ENCODE results near the gene IL17D.
"Not testable (repeated sequence)": the region's sequence is repeated elsewhere in the genome, so short reads cannot be mapped to it uniquely, and the experiment has no call there.

The IL17D gene

DNA sequence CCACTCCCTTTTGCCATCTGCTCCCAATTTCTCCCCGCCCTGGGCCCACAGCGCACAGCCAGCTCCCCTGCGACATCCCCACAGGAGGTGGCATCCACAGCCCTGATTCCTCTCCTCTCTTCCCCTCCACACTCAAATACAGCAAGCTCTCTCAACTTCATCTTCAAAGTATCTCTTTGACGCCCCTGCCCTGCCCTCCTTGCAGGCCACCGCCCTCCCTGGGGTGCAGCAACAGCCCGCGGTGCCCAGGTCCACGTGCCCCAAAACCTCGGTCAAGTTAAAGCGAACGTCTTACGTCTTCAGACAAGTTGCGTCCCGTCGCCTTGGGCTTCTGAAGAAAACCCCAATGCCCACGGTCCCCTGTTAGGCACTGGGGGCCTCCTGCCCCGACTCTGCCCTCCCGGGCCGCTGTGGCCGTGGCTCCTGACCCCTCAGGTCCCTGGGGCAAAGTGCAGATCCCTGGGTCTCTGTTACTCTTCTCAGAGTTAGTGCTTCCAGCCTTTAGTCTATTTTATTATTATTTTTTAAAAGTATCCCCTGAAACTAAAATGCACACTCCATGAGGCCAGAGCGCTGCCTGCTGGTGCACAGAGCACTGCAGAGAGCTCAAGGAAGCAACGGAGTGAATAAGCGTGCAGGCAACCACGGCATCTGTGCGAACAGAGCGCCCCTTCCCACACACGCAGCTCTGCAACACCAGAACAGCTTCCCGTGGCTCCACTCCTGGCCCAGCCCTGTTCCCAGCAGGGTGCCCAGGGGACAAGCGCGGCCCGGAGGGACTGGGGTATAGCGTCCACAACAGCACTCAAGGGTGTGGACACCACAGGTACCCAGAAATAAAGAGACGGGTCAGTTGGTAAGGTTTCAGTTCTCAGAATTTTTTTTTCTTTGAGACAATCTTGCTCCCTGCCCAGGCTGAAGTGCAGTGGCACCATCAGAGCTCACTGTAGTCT lies 26.4 kb downstream of the IL17D start:
- no peak overlapping the region for H3K4me3 ChIP-seq (ENCODE audit: insufficient read depth, low read depth, low read length)
- H3K27me3 ChIP-seq (ENCODE audit: control insufficient read depth, insufficient read depth, low read length, poor library complexity, severe bottlenecking) = no peaks in the 10 kb centered on the region
- peaks cover 2% of the 10 kb centered on the region for H3K36me3 ChIP-seq (ENCODE audit: control insufficient read depth, insufficient read depth, low read length)
- WGBS, 2 experiments = 92% methylated on average over 33 of the region's 33 CpGs
- H3K27ac ChIP-seq (ENCODE audit: insufficient read depth, low read depth, low read length, poor library complexity, severe bottlenecking) = no peak overlapping the region
- no peaks in the 10 kb centered on the region for H3K4me1 ChIP-seq (ENCODE audit: control insufficient read depth, insufficient read depth, low read length)
- no peaks in the 10 kb centered on the region for H3K9me3 ChIP-seq (ENCODE audit: control insufficient read depth, low read length)

DNA sequence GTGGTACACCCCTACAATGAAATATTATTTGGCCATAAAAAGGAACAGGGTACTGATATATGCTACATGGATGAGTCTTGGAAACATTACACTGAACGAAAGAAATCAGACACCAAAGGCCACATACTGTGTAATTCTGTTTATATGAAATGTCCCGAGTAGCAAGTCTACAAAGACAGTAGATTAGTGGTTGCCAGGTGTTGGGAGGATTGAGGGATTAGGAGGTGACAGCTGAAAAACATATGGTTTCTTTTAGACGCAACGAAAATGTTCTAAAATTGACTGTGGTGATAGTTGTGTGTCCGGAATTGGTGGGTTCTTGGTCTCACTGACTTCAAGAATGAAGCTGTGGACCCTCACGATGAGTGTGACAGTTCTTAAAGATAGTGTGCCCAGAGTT lies 35.1 kb downstream of the IL17D start:
- no peak overlapping the region for H3K27ac ChIP-seq (ENCODE audit: insufficient read depth, low read depth, low read length, poor library complexity, severe bottlenecking)
- H3K4me3 ChIP-seq (ENCODE audit: insufficient read depth, low read depth, low read length) = no peak overlapping the region
- H3K4me1 ChIP-seq (ENCODE audit: control insufficient read depth, insufficient read depth, low read length) = no peaks in the 10 kb centered on the region
- H3K9me3 ChIP-seq (ENCODE audit: control insufficient read depth, low read length) = no peaks in the 10 kb centered on the region
- no peaks in the 10 kb centered on the region for H3K36me3 ChIP-seq (ENCODE audit: control insufficient read depth, insufficient read depth, low read length)
- WGBS, 2 experiments = 95 to 97% methylated on average over 6 of the region's 6 CpGs
- no peaks in the 10 kb centered on the region for H3K27me3 ChIP-seq (ENCODE audit: control insufficient read depth, insufficient read depth, low read length, poor library complexity, severe bottlenecking)

GRCh38 chr13:20740021-20740420 lies 36.5 kb downstream of the IL17D start:
- WGBS, 2 experiments = 96% methylated on average over 22 of the region's 22 CpGs
- Histone ChIP-seq H3K4me3 (ENCODE audit: insufficient read depth, low read depth, low read length) (no peak overlapping the region), H3K9me3 (ENCODE audit: control insufficient read depth, low read length) (no peaks in the 10 kb centered on the region), H3K36me3 (ENCODE audit: control insufficient read depth, insufficient read depth, low read length) (no peaks in the 10 kb centered on the region), H3K27ac (ENCODE audit: insufficient read depth, low read depth, low read length, poor library complexity, severe bottlenecking) (no peak overlapping the region), H3K4me1 (ENCODE audit: control insufficient read depth, insufficient read depth, low read length) (no peaks in the 10 kb centered on the region), H3K27me3 (ENCODE audit: control insufficient read depth, insufficient read depth, low read length, poor library complexity, severe bottlenecking) (no peaks in the 10 kb centered on the region)

DNA sequence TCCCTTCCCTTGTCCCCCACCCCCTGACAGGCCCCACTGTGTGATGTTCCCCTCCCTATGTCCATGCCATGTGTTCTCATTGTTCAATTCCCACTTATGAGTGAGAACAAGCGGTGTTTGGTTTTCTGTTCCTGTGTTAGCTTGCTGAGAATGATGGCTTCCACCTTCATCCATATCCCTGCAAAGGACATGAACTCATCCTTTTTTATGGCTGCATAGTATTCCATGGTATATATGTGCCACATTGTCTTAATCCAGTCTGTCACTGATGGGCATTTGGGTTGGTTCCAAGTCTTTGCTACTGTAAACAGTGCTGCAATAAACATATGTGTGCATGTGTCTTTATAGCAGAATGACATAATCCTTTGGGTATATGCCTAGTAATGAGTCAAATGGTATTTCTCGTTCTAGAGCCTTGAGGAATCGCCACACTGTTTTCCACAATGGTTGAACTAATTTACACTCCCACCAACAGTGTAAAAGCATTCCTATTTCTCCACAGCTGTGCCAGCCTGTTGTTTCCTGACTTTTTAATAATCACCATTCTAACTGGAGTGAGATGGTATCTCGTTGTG lies 40.4 kb downstream of the IL17D start:
- not testable (repeated sequence) for H3K27ac ChIP-seq (ENCODE audit: insufficient read depth, low read depth, low read length, poor library complexity, severe bottlenecking); H3K4me1 ChIP-seq (ENCODE audit: control insufficient read depth, insufficient read depth, low read length); H3K9me3 ChIP-seq (ENCODE audit: control insufficient read depth, low read length); H3K27me3 ChIP-seq (ENCODE audit: control insufficient read depth, insufficient read depth, low read length, poor library complexity, severe bottlenecking); H3K36me3 ChIP-seq (ENCODE audit: control insufficient read depth, insufficient read depth, low read length); H3K4me3 ChIP-seq (ENCODE audit: insufficient read depth, low read depth, low read length)
- 83 to 96% methylated on average over 4 of the region's 4 CpGs for WGBS, 2 experiments

- Histone ChIP-seq H3K27ac (ENCODE audit: insufficient read depth, low read depth, low read length, poor library complexity, severe bottlenecking) (no peak overlapping the region), H3K4me3 (ENCODE audit: insufficient read depth, low read depth, low read length) (no peak overlapping the region), H3K9me3 (ENCODE audit: control insufficient read depth, low read length) (peaks cover 4% of the 10 kb centered on the region), H3K36me3 (ENCODE audit: control insufficient read depth, insufficient read depth, low read length) (peaks cover 4% of the 10 kb centered on the region), H3K4me1 (ENCODE audit: control insufficient read depth, insufficient read depth, low read length) (no peaks in the 10 kb centered on the region), H3K27me3 (ENCODE audit: control insufficient read depth, insufficient read depth, low read length, poor library complexity, severe bottlenecking) (no peaks in the 10 kb centered on the region)
- WGBS, 2 experiments = 89 to 100% methylated on average over 1 of the region's 1 CpG
Measured at GRCh38 chr13:20749377-20749776, 45.9 kb downstream of the IL17D start.

DNA sequence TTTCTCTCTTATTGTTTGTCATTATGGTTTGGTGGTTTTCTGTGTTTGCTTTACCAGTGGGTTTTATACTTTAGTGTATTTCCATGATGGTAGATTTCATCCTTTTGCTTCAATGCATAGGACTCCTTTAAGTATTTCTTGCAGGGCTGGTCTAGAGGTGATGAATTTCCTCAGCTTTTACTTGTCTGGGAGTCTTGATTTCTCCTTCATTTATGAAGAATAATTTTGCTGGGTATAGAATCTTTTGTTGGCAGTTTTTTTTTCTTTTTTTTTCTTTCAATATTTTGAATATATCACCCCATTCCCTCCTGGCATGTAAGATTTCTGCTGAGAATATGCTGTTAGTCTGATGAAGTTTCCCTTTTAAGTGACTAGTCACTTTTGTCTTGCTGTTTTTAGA lies 50.5 kb downstream of the IL17D start:
- Histone ChIP-seq H3K9me3 (ENCODE audit: control insufficient read depth, low read length) (peaks cover 6% of the 10 kb centered on the region), H3K36me3 (ENCODE audit: control insufficient read depth, insufficient read depth, low read length) (peaks cover 4% of the 10 kb centered on the region), H3K4me1 (ENCODE audit: control insufficient read depth, insufficient read depth, low read length) (no peaks in the 10 kb centered on the region), H3K27ac (ENCODE audit: insufficient read depth, low read depth, low read length, poor library complexity, severe bottlenecking) (no peak overlapping the region), H3K27me3 (ENCODE audit: control insufficient read depth, insufficient read depth, low read length, poor library complexity, severe bottlenecking) (no peaks in the 10 kb centered on the region), H3K4me3 (ENCODE audit: insufficient read depth, low read depth, low read length) (no peak overlapping the region)

DNA sequence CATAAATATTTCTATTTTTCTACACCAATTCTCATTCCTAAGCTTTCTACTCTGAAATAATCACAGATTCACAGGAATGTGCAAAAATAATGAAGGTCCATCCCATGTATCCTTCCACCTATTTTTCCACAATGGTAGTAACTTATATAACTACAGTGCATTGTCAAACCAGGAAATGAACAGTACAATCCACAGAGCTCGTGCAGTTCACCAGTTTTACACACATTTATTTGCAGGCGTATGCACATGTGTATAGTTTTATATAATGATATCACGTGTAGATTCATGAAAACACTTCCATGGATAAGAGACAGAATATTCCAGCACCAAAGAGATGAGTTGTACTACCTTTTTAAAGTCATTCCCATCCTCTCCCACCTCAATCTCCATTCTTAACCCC lies 57.4 kb downstream of the IL17D start:
- WGBS, 2 experiments = 92 to 93% methylated on average over 3 of the region's 3 CpGs
- Histone ChIP-seq H3K4me1 (ENCODE audit: control insufficient read depth, insufficient read depth, low read length) (no peaks in the 10 kb centered on the region), H3K36me3 (ENCODE audit: control insufficient read depth, insufficient read depth, low read length) (no peaks in the 10 kb centered on the region), H3K27ac (ENCODE audit: insufficient read depth, low read depth, low read length, poor library complexity, severe bottlenecking) (no peak overlapping the region), H3K9me3 (ENCODE audit: control insufficient read depth, low read length) (peaks cover 2% of the 10 kb centered on the region), H3K27me3 (ENCODE audit: control insufficient read depth, insufficient read depth, low read length, poor library complexity, severe bottlenecking) (no peaks in the 10 kb centered on the region), H3K4me3 (ENCODE audit: insufficient read depth, low read depth, low read length) (no peak overlapping the region)

DNA sequence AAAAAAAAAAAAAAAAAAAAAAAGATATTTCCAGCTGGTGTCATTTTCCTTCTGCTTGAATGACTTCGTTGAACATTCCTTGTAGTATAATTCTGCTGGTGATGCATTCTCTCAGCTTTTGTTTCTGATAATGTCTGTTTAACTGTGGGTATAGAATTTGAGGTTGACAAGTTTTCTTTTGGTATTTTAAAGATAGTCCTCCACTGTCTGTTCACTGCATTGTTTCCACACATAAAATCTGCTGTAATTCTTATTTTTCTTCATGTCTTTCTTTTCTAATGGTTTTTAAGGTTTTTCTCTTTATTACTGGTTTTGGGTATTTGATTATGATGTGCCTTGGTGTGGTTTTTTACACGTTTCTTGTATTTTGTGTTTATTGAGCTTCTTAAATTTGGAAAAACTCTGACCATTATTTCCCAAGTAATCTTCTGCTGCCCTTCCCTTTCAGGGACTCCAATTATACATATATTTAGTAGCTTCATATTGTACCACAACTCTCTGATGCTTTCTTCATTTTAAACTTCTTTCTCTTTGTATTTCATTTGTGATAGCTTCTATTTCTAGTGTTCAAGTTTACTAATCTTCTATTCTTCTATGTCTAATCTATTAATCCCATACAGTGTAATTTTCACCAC lies 63.9 kb downstream of the IL17D start:
- 92 to 95% methylated on average over 1 to 2 of the region's 2 CpGs for WGBS, 2 experiments
- Histone ChIP-seq H3K27ac (ENCODE audit: insufficient read depth, low read depth, low read length, poor library complexity, severe bottlenecking) (no peak overlapping the region), H3K4me3 (ENCODE audit: insufficient read depth, low read depth, low read length) (no peak overlapping the region), H3K9me3 (ENCODE audit: control insufficient read depth, low read length) (no peaks in the 10 kb centered on the region), H3K4me1 (ENCODE audit: control insufficient read depth, insufficient read depth, low read length) (peaks cover 3% of the 10 kb centered on the region), H3K27me3 (ENCODE audit: control insufficient read depth, insufficient read depth, low read length, poor library complexity, severe bottlenecking) (no peaks in the 10 kb centered on the region), H3K36me3 (ENCODE audit: control insufficient read depth, insufficient read depth, low read length) (peaks cover 10% of the 10 kb centered on the region)

GRCh38 chr13:20769091-20769490 lies 65.6 kb downstream of the IL17D start:
- no peak overlapping the region for H3K27ac ChIP-seq (ENCODE audit: insufficient read depth, low read depth, low read length, poor library complexity, severe bottlenecking)
- H3K36me3 ChIP-seq (ENCODE audit: control insufficient read depth, insufficient read depth, low read length) = peaks cover 10% of the 10 kb centered on the region
- peaks cover 10% of the 10 kb centered on the region for H3K4me1 ChIP-seq (ENCODE audit: control insufficient read depth, insufficient read depth, low read length)
- WGBS, 2 experiments = 57 to 61% methylated on average over 1 to 2 of the region's 2 CpGs
- no peaks in the 10 kb centered on the region for H3K9me3 ChIP-seq (ENCODE audit: control insufficient read depth, low read length)
- no peak overlapping the region for H3K4me3 ChIP-seq (ENCODE audit: insufficient read depth, low read depth, low read length)
- no peaks in the 10 kb centered on the region for H3K27me3 ChIP-seq (ENCODE audit: control insufficient read depth, insufficient read depth, low read length, poor library complexity, severe bottlenecking)

DNA sequence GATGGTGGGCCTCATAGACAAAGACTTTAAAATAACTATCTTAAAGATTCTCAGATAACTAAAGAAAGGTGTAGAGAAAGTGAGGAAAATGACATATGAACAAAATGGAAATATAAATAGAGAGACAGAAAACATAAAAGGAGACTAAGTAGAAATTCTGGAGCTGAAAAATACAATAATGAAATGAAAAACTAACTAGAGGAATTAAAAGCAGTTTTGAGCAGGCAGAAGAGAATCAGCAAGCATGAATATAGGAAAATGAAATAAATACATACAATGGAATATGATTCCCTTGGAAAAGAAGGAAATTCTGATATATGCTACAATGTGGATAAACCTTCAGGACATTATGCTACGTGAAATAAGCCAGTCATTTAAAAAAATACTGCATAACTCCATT lies 66.3 kb downstream of the IL17D start:
- no peaks in the 10 kb centered on the region for H3K27me3 ChIP-seq (ENCODE audit: control insufficient read depth, insufficient read depth, low read length, poor library complexity, severe bottlenecking)
- WGBS, 2 experiments = no CpG with 5 or more reads among the region's 1 CpG
- H3K9me3 ChIP-seq (ENCODE audit: control insufficient read depth, low read length) = no peaks in the 10 kb centered on the region

More for the DNA sequence above, 66.3 kb downstream of the IL17D start:
- Histone ChIP-seq H3K27ac (ENCODE audit: insufficient read depth, low read depth, low read length, poor library complexity, severe bottlenecking) (no peak overlapping the region), H3K4me3 (ENCODE audit: insufficient read depth, low read depth, low read length) (no peak overlapping the region), H3K36me3 (ENCODE audit: control insufficient read depth, insufficient read depth, low read length) (peaks cover 10% of the 10 kb centered on the region), H3K4me1 (ENCODE audit: control insufficient read depth, insufficient read depth, low read length) (peaks cover 10% of the 10 kb centered on the region)
